Vagina (tissue), 2 donors: ENCODE measurements around the gene PDE10A.

Experiments
- POLR2A ChIP-seq, 2 donors: fragments of 450-650 bp; IDR thresholded peaks; one replicate each; pipeline ENCODE4 v1.6.1; 2017; ENCODE audit warnings: antibody characterized with exemption in 2 of 2, mild to moderate bottlenecking in 2 of 2, moderate library complexity in 2 of 2
- POLR2AphosphoS5 ChIP-seq, 2 donors: sonication (generic); formaldehyde crosslinking; IDR thresholded peaks; one replicate each; pipeline ENCODE4 v1.9.0; 2017; ENCODE audit warnings: antibody characterized with exemption in 2 of 2, mild to moderate bottlenecking in 2 of 2, low read depth in 1 of 2; ENCODE audit not compliant: insufficient read depth in 1 of 2
- TF ChIP-seq, protein P1 (sequence below), 3 experiments: fragments of 450-650 bp in 2 of 3; fragments of 200-600 bp in 1 of 3; sonication (generic) in 1 of 3; IDR thresholded peaks; one replicate each; pipeline ENCODE4 v1.5.1; 2017 to 2019; ENCODE audit warnings: antibody characterized with exemption in 3 of 3, mild to moderate bottlenecking in 2 of 3, moderate library complexity in 2 of 3

DNA sequence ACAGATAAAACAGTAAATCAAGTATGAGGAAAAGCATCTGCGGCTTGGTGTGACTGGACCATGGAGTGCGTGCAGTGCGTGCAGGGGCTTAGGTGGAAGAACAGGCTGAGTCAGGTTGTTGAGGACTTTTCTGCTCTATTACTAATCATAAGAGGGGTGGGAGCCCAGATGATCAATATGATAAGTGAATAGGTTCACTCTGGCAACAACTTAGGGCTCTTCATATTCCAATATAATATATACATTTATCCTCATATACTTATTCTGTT lies 56.4 kb downstream of the PDE10A start:
- TF ChIP-seq, protein P1, sequence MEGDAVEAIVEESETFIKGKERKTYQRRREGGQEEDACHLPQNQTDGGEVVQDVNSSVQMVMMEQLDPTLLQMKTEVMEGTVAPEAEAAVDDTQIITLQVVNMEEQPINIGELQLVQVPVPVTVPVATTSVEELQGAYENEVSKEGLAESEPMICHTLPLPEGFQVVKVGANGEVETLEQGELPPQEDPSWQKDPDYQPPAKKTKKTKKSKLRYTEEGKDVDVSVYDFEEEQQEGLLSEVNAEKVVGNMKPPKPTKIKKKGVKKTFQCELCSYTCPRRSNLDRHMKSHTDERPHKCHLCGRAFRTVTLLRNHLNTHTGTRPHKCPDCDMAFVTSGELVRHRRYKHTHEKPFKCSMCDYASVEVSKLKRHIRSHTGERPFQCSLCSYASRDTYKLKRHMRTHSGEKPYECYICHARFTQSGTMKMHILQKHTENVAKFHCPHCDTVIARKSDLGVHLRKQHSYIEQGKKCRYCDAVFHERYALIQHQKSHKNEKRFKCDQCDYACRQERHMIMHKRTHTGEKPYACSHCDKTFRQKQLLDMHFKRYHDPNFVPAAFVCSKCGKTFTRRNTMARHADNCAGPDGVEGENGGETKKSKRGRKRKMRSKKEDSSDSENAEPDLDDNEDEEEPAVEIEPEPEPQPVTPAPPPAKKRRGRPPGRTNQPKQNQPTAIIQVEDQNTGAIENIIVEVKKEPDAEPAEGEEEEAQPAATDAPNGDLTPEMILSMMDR (IDR thresholded peaks at IDR 0.05) = no peak
- TF ChIP-seq POLR2A (IDR thresholded peaks at IDR 0.05) (no peak), POLR2AphosphoS5 (IDR thresholded peaks at IDR 0.05; ENCODE audit: insufficient read depth in 1 of 2, low read depth in 1 of 2) (no peak)
